ENCODE measurements around the gene SV2C. TPM values are rescaled to one million over a fixed set of nuclear protein-coding genes. Genes with fewer than 3 reads are reported as not detected.

The SV2C gene
- polyA plus RNA-seq, 1 donor (not counting 4 experiments of a cell fraction or from before 2014, with no cell fraction given): 0.34 TPM

DNA sequence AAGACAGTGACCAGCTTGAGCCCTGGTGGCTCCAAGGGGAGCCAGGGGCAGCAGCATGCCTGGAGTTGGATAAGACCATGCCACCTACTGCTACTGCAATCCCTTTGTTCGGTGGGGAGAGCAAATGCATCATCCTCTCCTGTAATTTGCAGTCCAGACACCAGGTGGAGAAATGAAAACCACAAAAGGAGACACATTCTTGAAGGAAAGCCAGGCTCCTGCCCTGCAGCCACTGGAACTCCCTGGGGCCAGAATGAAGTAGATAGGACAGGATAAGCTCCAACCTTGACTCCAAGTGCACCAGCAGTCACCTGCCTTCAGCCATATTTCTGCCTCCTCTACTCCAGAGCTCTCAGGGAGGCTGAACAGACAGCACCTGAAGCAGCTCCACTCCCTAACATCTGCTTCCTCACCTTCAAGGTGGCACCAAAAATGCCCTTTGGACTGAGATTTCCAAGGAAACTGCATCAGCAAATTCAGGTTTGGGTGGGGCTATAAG is 254.8 kb downstream of the SV2C start:
- H3K9me3 ChIP-seq (ENCODE audit: control insufficient read depth, low read depth, low read length): no peaks in the 10 kb centered on the region
- no peaks in the 10 kb centered on the region for H4K20me1 ChIP-seq (ENCODE audit: control insufficient read depth, extremely low read depth, insufficient read depth, low read length)
- H3K79me2 ChIP-seq (ENCODE audit: control insufficient read depth, insufficient read depth, low read length): no peaks in the 10 kb centered on the region
- no peak overlapping the region for H3K4me2 ChIP-seq (ENCODE audit: control insufficient read depth, extremely low read depth, insufficient read depth, low read depth, low read length)
- FAIRE-seq: peak; percentile 84
- H3K9ac ChIP-seq (ENCODE audit: control insufficient read depth, extremely low read depth, insufficient read depth, low read length): no peak overlapping the region
- DNase-seq (ENCODE audit: low read depth, low spot score): peak; percentile 30
- no peak for TF ChIP-seq EZH2 (IDR thresholded peaks at IDR 0.05; ENCODE audit: low read length)
- TF ChIP-seq, protein P1, sequence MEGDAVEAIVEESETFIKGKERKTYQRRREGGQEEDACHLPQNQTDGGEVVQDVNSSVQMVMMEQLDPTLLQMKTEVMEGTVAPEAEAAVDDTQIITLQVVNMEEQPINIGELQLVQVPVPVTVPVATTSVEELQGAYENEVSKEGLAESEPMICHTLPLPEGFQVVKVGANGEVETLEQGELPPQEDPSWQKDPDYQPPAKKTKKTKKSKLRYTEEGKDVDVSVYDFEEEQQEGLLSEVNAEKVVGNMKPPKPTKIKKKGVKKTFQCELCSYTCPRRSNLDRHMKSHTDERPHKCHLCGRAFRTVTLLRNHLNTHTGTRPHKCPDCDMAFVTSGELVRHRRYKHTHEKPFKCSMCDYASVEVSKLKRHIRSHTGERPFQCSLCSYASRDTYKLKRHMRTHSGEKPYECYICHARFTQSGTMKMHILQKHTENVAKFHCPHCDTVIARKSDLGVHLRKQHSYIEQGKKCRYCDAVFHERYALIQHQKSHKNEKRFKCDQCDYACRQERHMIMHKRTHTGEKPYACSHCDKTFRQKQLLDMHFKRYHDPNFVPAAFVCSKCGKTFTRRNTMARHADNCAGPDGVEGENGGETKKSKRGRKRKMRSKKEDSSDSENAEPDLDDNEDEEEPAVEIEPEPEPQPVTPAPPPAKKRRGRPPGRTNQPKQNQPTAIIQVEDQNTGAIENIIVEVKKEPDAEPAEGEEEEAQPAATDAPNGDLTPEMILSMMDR (optimal IDR thresholded peaks at IDR 0.05 in 1 of 3, IDR thresholded peaks at IDR 0.05 in 1 of 3, conservative IDR thresholded peaks at IDR 0.05 in 1 of 3; ENCODE audit: extremely low read depth in 1 of 3, insufficient read depth in 2 of 3, low read length in 3 of 3): peak; percentile 55 to 77 (median 70)
- dilution Hi-C loops (cut with MboI; ENCODE audit: extremely low pct_ligation_motif_present, low sequenced_read_pairs): no loop called here
- H3K9me1 ChIP-seq (ENCODE audit: control insufficient read depth, extremely low read depth, insufficient read depth, low read length): no peaks in the 10 kb centered on the region
- H3K36me3 ChIP-seq (ENCODE audit: control insufficient read depth in 2 of 2, extremely low read depth in 1 of 2, insufficient read depth in 2 of 2, low read length in 2 of 2): no peaks in the 10 kb centered on the region
- no peak overlapping the region for H3K4me3 ChIP-seq (ENCODE audit: control insufficient read depth in 2 of 3, extremely low read depth in 1 of 3, insufficient read depth in 2 of 3, low read depth in 1 of 3, low read length in 3 of 3)
- no peaks in the 10 kb centered on the region for H3K4me1 ChIP-seq (ENCODE audit: control insufficient read depth, extremely low read depth, insufficient read depth, low read length)
- H2AFZ ChIP-seq (ENCODE audit: control insufficient read depth, low read length): no peak overlapping the region
- H3K27ac ChIP-seq (ENCODE audit: control insufficient read depth, insufficient read depth, low read length): no peak overlapping the region
- peaks cover 3% of the 10 kb centered on the region for H3K27me3 ChIP-seq (ENCODE audit: control insufficient read depth, extremely low read depth, insufficient read depth, low read length)

DNA sequence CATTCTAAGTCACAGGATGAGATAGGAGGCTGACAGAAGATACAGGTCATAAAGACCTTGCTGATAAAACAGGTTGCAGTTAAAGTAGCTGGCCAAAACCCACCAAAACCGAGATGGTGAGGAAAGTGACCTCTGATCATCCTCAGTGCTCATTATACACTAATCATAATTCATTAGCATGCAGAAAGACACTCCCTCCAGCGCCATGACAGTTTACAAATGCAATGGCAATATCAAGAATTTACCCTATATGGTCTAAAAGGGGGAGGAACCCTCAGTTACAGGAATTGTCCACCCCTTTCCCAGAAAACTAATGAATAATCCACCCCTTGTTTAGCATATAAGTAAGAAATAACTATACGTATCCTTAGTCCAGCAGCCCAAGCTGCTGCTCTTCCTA is 256.7 kb downstream of the SV2C start:
- FAIRE-seq: no peak
- Histone ChIP-seq H3K27me3 (ENCODE audit: control insufficient read depth, extremely low read depth, insufficient read depth, low read length) (no peaks in the 10 kb centered on the region), H2AFZ (ENCODE audit: control insufficient read depth, low read length) (no peak overlapping the region), H3K27ac (ENCODE audit: control insufficient read depth, insufficient read depth, low read length) (no peak overlapping the region), H3K79me2 (ENCODE audit: control insufficient read depth, insufficient read depth, low read length) (no peaks in the 10 kb centered on the region), H4K20me1 (ENCODE audit: control insufficient read depth, extremely low read depth, insufficient read depth, low read length) (no peaks in the 10 kb centered on the region), H3K4me3 (ENCODE audit: control insufficient read depth in 2 of 3, extremely low read depth in 1 of 3, insufficient read depth in 2 of 3, low read depth in 1 of 3, low read length in 3 of 3) (no peak overlapping the region), H3K36me3 (ENCODE audit: control insufficient read depth in 2 of 2, extremely low read depth in 1 of 2, insufficient read depth in 2 of 2, low read length in 2 of 2) (no peaks in the 10 kb centered on the region), H3K4me2 (ENCODE audit: control insufficient read depth, extremely low read depth, insufficient read depth, low read depth, low read length) (no peak overlapping the region), H3K9me3 (ENCODE audit: control insufficient read depth, low read depth, low read length) (no peaks in the 10 kb centered on the region), H3K9ac (ENCODE audit: control insufficient read depth, extremely low read depth, insufficient read depth, low read length) (no peak overlapping the region), H3K4me1 (ENCODE audit: control insufficient read depth, extremely low read depth, insufficient read depth, low read length) (no peaks in the 10 kb centered on the region), H3K9me1 (ENCODE audit: control insufficient read depth, extremely low read depth, insufficient read depth, low read length) (no peaks in the 10 kb centered on the region)
- dilution Hi-C loops (cut with MboI; ENCODE audit: extremely low pct_ligation_motif_present, low sequenced_read_pairs): no loop called here
- no peak for DNase-seq (ENCODE audit: low read depth, low spot score)
- TF ChIP-seq, protein P1 (optimal IDR thresholded peaks at IDR 0.05 in 1 of 3, IDR thresholded peaks at IDR 0.05 in 1 of 3, conservative IDR thresholded peaks at IDR 0.05 in 1 of 3; ENCODE audit: extremely low read depth in 1 of 3, insufficient read depth in 2 of 3, low read length in 3 of 3): no peak
- no peak for TF ChIP-seq EZH2 (IDR thresholded peaks at IDR 0.05; ENCODE audit: low read length)

Measured in keratinocyte (primary cell).